PFSK-1 (cell line): ENCODE measurements around the gene C19orf85.

Experiments used
- FOXP2 ChIP-seq: optimal IDR thresholded peaks from 2 replicates; pipeline ENCODE3; 2011; ENCODE audit warnings: borderline replicate concordance, control low read depth, inconsistent platforms; ENCODE audit not compliant: insufficient read depth; ENCODE audit errors: extremely low read length, extremely low read depth
- POLR2AphosphoS5 ChIP-seq: IDR thresholded peaks from 2 replicates; pipeline ENCODE4 v1.6.1; 2012; ENCODE audit warnings: low read depth, mild to moderate bottlenecking, control low read depth, low read length, moderate library complexity
- SIN3A ChIP-seq: IDR thresholded peaks from 2 replicates; pipeline ENCODE4 v1.6.1; 2012; ENCODE audit warnings: mild to moderate bottlenecking, low read length, moderate library complexity, borderline replicate concordance; ENCODE audit not compliant: insufficient read depth
- TAF1 ChIP-seq: IDR thresholded peaks from 2 replicates; pipeline ENCODE4 v1.6.1; 2012; ENCODE audit warnings: low read length, control low read depth, borderline replicate concordance; ENCODE audit not compliant: insufficient read depth
- TF ChIP-seq, protein P1 (sequence below), 2 experiments: IDR thresholded peaks; 2 replicates each; pipeline versions ENCODE4 v1.6.1 to v1.8.0; 2011 to 2012; ENCODE audit warnings: low read depth in 2 of 2, low read length in 2 of 2, control low read depth in 1 of 2, inconsistent platforms in 1 of 2, mild to moderate bottlenecking in 1 of 2, moderate library complexity in 1 of 2; ENCODE audit not compliant: insufficient read depth in 1 of 2

Gene C19orf85

DNA sequence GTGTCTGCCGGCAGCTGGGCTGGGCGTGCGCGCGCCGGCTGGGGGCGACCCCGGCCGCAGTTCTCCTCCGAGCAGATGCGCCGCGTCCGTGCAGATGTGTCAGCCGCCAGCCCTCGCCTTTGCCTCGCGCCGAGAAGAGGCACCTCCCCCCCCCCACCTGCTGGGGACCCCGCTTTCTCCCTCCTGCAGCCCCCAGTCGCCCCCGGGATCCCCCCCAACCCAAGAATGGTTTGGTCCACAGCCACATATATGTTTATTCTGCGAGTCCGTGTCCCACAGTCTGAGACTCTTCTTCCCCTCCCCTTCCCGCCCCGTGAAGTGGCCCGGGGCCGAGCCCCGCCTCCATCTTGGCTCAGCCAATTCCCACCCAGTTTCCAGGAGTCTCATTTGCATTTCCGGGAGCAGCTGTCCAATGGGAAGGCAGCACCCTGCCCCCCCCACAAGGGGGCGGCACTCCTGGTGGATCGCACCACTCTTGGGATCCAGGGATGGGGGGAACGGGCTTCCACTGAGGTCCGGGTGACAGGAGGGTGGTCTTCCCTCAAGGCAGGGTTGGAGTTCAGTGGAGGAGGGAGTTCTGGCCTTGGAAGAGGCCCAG is 11.7 kb downstream of the C19orf85 start:
- TF ChIP-seq SIN3A (no peak), POLR2AphosphoS5 (no peak), FOXP2 (no peak), TAF1 (no peak)
- TF ChIP-seq, protein P1, sequence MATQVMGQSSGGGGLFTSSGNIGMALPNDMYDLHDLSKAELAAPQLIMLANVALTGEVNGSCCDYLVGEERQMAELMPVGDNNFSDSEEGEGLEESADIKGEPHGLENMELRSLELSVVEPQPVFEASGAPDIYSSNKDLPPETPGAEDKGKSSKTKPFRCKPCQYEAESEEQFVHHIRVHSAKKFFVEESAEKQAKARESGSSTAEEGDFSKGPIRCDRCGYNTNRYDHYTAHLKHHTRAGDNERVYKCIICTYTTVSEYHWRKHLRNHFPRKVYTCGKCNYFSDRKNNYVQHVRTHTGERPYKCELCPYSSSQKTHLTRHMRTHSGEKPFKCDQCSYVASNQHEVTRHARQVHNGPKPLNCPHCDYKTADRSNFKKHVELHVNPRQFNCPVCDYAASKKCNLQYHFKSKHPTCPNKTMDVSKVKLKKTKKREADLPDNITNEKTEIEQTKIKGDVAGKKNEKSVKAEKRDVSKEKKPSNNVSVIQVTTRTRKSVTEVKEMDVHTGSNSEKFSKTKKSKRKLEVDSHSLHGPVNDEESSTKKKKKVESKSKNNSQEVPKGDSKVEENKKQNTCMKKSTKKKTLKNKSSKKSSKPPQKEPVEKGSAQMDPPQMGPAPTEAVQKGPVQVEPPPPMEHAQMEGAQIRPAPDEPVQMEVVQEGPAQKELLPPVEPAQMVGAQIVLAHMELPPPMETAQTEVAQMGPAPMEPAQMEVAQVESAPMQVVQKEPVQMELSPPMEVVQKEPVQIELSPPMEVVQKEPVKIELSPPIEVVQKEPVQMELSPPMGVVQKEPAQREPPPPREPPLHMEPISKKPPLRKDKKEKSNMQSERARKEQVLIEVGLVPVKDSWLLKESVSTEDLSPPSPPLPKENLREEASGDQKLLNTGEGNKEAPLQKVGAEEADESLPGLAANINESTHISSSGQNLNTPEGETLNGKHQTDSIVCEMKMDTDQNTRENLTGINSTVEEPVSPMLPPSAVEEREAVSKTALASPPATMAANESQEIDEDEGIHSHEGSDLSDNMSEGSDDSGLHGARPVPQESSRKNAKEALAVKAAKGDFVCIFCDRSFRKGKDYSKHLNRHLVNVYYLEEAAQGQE (IDR thresholded peaks at IDR 0.05; ENCODE audit: insufficient read depth in 1 of 2, low read depth in 2 of 2, low read length in 2 of 2), result no peak

- no peak for TF ChIP-seq POLR2AphosphoS5
- no peak for TF ChIP-seq SIN3A
- no peak for TF ChIP-seq FOXP2
- TF ChIP-seq, protein P1 (IDR thresholded peaks at IDR 0.05; ENCODE audit: insufficient read depth in 1 of 2, low read depth in 2 of 2, low read length in 2 of 2), result no peak
- no peak for TF ChIP-seq TAF1
Measured at GRCh38 chr19:55451965-55452748, 12.4 kb downstream of the C19orf85 start.

- TF ChIP-seq SIN3A (no peak), POLR2AphosphoS5 (no peak), FOXP2 (no peak), TAF1 (no peak)
- TF ChIP-seq, protein P1 (IDR thresholded peaks at IDR 0.05; ENCODE audit: insufficient read depth in 1 of 2, low read depth in 2 of 2, low read length in 2 of 2), result no peak
Measured at GRCh38 chr19:55451163-55451964, 13.2 kb downstream of the C19orf85 start.

- TF ChIP-seq, protein P1 (IDR thresholded peaks at IDR 0.05; ENCODE audit: insufficient read depth in 1 of 2, low read depth in 2 of 2, low read length in 2 of 2), result no peak
- TF ChIP-seq SIN3A (no peak), POLR2AphosphoS5 (no peak), TAF1 (no peak), FOXP2 (no peak)
Measured at GRCh38 chr19:55449469-55449868, 15.1 kb downstream of the C19orf85 start.
